Vagina (tissue), 2 donors: ENCODE measurements around the gene VPS4B. TPM values are rescaled to one million over a fixed set of nuclear protein-coding genes. Genes with fewer than 3 reads are reported as not detected.
"Not testable (repeated sequence)": the region's sequence is repeated elsewhere in the genome, so short reads cannot be mapped to it uniquely, and the experiment has no call there.

ENCODE experiments used
- DNase-seq, 2 donors: peaks; one replicate each; pipeline ENCODE4 v3.0.0-alpha.2; 2017; ENCODE audit errors: extremely low spot score in 2 of 2
- H3K27ac ChIP-seq: fragments of 200-600 bp; sonication (generic); one replicate; pipeline ENCODE4 v1.5.1; 2019
- H3K27me3 ChIP-seq: fragments of 200-600 bp; sonication (generic); one replicate; pipeline ENCODE4 v1.5.1; 2019
- H3K36me3 ChIP-seq, 2 donors: fragments of 200-600 bp; sonication (generic); one replicate each; pipeline ENCODE4 v1.5.1; 2017 to 2019
- H3K4me1 ChIP-seq: fragments of 200-600 bp; sonication (generic); one replicate; pipeline ENCODE4 v1.5.1; 2019
- H3K4me3 ChIP-seq, 2 donors: fragments of 200-600 bp; sonication (generic); 1 replicate in 1 of 2; 2 replicates in 1 of 2; pipeline ENCODE4 v1.5.1; 2016 to 2019
- H3K9me3 ChIP-seq: fragments of 200-600 bp; sonication (generic); one replicate; pipeline ENCODE4 v1.5.1; 2019
- POLR2A ChIP-seq, 2 donors: fragments of 450-650 bp; IDR thresholded peaks; one replicate each; pipeline ENCODE4 v1.6.1; 2017; ENCODE audit warnings: antibody characterized with exemption in 2 of 2, mild to moderate bottlenecking in 2 of 2, moderate library complexity in 2 of 2
- POLR2AphosphoS5 ChIP-seq, 2 donors: sonication (generic); formaldehyde crosslinking; IDR thresholded peaks; one replicate each; pipeline ENCODE4 v1.9.0; 2017; ENCODE audit warnings: antibody characterized with exemption in 2 of 2, mild to moderate bottlenecking in 2 of 2, low read depth in 1 of 2; ENCODE audit not compliant: insufficient read depth in 1 of 2
- intact Hi-C: fragments of 100-400 bp; cut with DNase I; formaldehyde crosslinking; loops from one replicate; pipeline ENCODE4 v1.15.1; 2023
- total RNA-seq: library from RNA; depleted of rRNA; stranded (reverse); fragments of >200 nt; gene quantifications from one replicate; pipeline ENCODE4 v1.2.3, GENCODE V29; 2016
- TF ChIP-seq, protein P1 (sequence below), 3 experiments: fragments of 450-650 bp in 2 of 3; fragments of 200-600 bp in 1 of 3; sonication (generic) in 1 of 3; IDR thresholded peaks; one replicate each; pipeline ENCODE4 v1.5.1; 2017 to 2019; ENCODE audit warnings: antibody characterized with exemption in 3 of 3, mild to moderate bottlenecking in 2 of 3, moderate library complexity in 2 of 3

VPS4B gene
- total RNA-seq, 1 donor from 2014 or later = 30.7 TPM

DNA sequence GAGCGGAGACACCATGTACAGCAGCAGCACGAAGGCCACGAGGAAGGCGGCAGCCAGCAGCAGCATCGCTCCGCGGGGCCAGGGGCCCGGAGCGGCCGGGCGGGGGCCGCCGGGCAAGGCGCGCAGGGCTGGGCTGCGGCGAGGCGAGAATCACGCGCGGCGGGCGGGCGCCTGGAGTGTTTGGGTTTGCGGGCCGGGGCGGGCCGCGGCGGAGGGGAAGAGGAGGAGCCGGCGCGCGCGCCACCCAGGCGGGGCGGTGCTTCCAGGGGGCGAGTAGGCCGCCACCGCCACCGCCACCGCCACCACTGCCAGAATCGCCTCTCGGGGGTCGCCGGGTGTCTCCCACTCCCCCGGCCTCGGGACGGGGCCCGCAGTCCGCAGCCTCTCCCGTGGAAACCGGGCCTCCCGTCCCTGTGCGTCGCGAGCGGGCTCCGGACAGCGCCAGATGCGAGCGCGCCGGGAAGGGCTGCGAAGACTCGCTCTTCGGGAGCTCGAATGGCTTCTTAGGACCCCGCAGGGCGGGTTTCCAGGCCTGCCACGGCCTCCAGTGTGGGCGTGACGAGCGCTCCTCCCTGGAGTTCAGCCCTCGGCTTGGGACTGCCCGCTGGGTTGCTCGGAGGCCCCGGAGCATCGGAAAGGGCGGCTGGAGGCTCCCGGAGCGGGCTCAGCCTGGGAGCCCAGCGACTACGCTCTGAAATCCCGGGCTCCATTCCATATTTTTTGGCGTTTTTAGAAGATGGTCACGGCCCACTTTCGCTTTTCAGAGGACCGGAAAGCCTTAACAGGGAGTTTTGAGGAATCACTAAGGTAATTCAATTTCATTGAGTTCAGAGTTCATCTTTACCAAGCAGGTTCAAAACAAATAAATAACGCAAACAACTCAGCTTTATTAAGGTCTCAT lies 55.0 kb downstream of the VPS4B start, which contains the start of gene KDSR:
Gene KDSR, minus strand, starts transcription at position 154 of the 901 bp plus-strand sequence. Its CDS starts 88 bp downstream, at position 66.
- Histone ChIP-seq H3K27ac (peak within 1 kb of the TSS; percentile 97), H3K36me3 (peaks cover 0 to 5% of the 10 kb centered on the region in 2 donors), H3K4me1 (peaks cover 32% of the 10 kb centered on the region), H3K4me3 (peak within 1 kb of the TSS; percentile 61 to 89), H3K9me3 (no peaks in the 10 kb centered on the region), H3K27me3 (no peaks in the 10 kb centered on the region)
- peak in 1 of 2 donors; percentile 96 for DNase-seq
- peak in 1 of 2 donors; percentile 47 for TF ChIP-seq POLR2A (IDR thresholded peaks at IDR 0.05)
- TF ChIP-seq POLR2AphosphoS5 (IDR thresholded peaks at IDR 0.05; ENCODE audit: insufficient read depth in 1 of 2, low read depth in 1 of 2) = peak; percentile 84 to 94
- TF ChIP-seq, protein P1, sequence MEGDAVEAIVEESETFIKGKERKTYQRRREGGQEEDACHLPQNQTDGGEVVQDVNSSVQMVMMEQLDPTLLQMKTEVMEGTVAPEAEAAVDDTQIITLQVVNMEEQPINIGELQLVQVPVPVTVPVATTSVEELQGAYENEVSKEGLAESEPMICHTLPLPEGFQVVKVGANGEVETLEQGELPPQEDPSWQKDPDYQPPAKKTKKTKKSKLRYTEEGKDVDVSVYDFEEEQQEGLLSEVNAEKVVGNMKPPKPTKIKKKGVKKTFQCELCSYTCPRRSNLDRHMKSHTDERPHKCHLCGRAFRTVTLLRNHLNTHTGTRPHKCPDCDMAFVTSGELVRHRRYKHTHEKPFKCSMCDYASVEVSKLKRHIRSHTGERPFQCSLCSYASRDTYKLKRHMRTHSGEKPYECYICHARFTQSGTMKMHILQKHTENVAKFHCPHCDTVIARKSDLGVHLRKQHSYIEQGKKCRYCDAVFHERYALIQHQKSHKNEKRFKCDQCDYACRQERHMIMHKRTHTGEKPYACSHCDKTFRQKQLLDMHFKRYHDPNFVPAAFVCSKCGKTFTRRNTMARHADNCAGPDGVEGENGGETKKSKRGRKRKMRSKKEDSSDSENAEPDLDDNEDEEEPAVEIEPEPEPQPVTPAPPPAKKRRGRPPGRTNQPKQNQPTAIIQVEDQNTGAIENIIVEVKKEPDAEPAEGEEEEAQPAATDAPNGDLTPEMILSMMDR (IDR thresholded peaks at IDR 0.05) = no peak
- intact Hi-C loops = loop anchor here (2.0 kb wide), 1 partner anchor 55 kb away; the partner anchor contains the start of gene VPS4B

DNA sequence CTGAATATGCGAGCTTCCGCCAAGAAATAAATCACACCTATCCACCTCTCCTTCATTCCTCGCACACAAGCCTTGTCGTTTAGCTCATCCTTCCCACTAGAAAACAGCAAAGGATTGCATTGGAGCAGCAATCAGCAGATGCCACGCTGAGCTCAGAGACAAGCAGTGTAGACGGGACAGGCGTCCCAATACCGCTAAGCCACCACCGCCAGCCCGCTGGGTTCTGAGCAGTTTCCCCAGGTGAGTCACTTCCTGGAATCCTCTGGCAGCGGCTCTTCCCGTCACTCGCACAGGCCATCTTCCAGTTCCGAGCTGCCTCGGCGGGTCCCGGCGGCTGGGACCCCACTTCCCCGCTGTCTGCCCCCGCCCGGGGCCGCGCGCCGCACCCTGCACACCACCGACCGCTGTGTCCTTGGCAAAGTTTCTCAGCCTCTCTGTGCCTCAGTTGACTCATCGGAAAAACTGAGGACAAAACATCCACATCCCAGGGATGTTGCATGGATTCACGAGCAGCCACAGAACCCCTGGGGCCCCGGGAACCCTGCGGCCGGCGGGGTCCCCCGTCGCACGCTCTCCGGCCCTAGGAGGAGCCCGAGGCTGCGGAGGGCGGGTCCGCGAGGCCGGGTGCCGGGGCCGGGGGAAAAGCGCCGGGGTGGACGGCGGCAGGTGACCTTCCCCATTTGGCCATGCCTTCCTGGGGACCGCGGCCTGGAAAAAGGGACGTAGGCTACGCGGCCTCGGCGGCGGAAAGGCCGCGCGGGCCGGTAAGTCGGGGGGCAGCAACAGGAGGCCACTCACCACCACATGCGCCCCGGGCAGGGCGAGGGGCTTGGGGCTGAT lies 55.8 kb downstream of the VPS4B start:
- Histone ChIP-seq H3K9me3 (no peaks in the 10 kb centered on the region), H3K4me3 (peak overlapping the region; percentile 61 to 89), H3K4me1 (peaks cover 32% of the 10 kb centered on the region), H3K36me3 (peaks cover 0 to 14% of the 10 kb centered on the region in 2 donors), H3K27ac (peak overlapping the region; percentile 97), H3K27me3 (no peaks in the 10 kb centered on the region)
- DNase-seq = no peak
- intact Hi-C loops = loop anchor here (2.0 kb wide), 1 partner anchor 56 kb away; the partner anchor contains the start of gene VPS4B
- TF ChIP-seq POLR2A (IDR thresholded peaks at IDR 0.05) = no peak
- TF ChIP-seq, protein P1 (IDR thresholded peaks at IDR 0.05) = no peak
- peak; percentile 51 to 68 for TF ChIP-seq POLR2AphosphoS5 (IDR thresholded peaks at IDR 0.05; ENCODE audit: insufficient read depth in 1 of 2, low read depth in 1 of 2)

DNA sequence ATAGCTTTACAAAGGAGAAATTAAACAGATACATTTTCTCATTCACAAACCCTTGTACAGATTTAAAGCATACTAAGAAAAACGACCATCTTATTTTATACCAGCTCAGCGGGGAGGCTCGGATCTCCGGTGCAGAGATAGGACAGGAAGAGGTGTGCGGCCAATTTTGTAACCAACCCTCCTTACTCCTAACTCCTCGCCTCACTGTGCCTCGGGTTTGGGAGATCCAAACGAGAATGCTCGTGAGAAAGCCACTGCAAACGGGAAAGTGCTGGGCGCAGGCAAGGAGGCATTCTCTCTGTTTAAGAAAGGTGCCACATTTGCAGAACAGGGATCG lies 56.4 kb downstream of the VPS4B start:
- intact Hi-C loops = loop anchor here (2.0 kb wide), 1 partner anchor 57 kb away; the partner anchor contains the start of gene VPS4B

DNA sequence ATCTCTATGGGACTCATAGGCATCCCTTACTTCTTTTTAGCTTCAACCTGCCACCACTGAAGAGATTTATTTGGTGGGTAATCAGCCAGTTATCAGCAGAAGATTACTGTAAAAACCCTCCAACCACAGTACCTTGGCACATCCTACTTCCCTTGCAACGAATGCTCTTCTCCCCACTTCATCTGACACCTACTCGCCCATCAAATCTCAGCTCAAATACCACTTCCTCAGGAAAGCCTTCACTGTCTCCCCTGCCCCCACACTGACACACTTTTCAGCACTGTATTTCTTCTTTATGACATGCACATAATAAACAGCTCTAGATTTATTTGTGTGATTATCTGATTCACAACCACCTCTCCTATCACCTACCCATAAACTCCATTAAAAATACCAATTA lies 58.3 kb downstream of the VPS4B start:
- peaks cover 32% of the 10 kb centered on the region for H3K4me1 ChIP-seq
- intact Hi-C loops = no loop called here
- H3K36me3 ChIP-seq = peaks cover 0 to 33% of the 10 kb centered on the region in 2 donors
- H3K27me3 ChIP-seq = no peaks in the 10 kb centered on the region
- no peak overlapping the region for H3K27ac ChIP-seq
- no peak for DNase-seq
- no peak overlapping the region for H3K4me3 ChIP-seq
- no peaks in the 10 kb centered on the region for H3K9me3 ChIP-seq
- TF ChIP-seq POLR2AphosphoS5 (IDR thresholded peaks at IDR 0.05; ENCODE audit: insufficient read depth in 1 of 2, low read depth in 1 of 2) (no peak), POLR2A (IDR thresholded peaks at IDR 0.05) (no peak)
- TF ChIP-seq, protein P1 (IDR thresholded peaks at IDR 0.05) = no peak

More for the DNA sequence above, 56.4 kb downstream of the VPS4B start:
- Histone ChIP-seq H3K4me3 (peak overlapping the region; percentile 61 to 89), H3K36me3 (peaks cover 0 to 17% of the 10 kb centered on the region in 2 donors), H3K9me3 (no peaks in the 10 kb centered on the region), H3K27me3 (no peaks in the 10 kb centered on the region), H3K27ac (peak overlapping the region; percentile 97), H3K4me1 (peaks cover 32% of the 10 kb centered on the region)
- TF ChIP-seq, protein P1 (IDR thresholded peaks at IDR 0.05) = no peak
- TF ChIP-seq POLR2AphosphoS5 (IDR thresholded peaks at IDR 0.05; ENCODE audit: insufficient read depth in 1 of 2, low read depth in 1 of 2) = no peak
- no peak for TF ChIP-seq POLR2A (IDR thresholded peaks at IDR 0.05)
- no peak for DNase-seq

DNA sequence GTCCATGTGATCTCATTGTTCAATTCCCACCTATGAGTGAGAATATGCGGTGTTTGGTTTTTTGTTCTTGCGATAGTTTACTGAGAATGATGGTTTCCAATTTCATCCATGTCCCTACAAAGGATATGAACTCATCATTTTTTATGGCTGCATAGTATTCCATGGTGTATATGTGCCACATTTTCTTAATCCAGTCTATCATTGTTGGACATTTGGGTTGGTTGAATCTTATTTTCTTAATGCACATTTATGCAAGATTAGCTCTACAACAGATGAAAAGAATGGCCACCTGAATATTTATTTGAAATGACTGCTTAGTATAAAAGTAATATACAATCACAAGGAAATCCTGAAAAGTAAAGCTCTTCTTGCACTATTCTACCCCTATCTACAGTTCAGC lies 58.9 kb downstream of the VPS4B start:
- DNase-seq, H3K4me3 ChIP-seq, H3K27ac ChIP-seq, H3K9me3 ChIP-seq, intact Hi-C loops, H3K27me3 ChIP-seq: not testable (repeated sequence)
- Histone ChIP-seq H3K36me3 (peaks cover 0 to 35% of the 10 kb centered on the region in 2 donors), H3K4me1 (peaks cover 29% of the 10 kb centered on the region)
